ENCODE measurements around the gene OXSR1. TPM values are rescaled to one million over a fixed set of nuclear protein-coding genes. Genes with fewer than 3 reads are reported as not detected.
A peak's percentile ranks its signal among the peaks of the same experiment; 100 is the strongest.
"Not testable (repeated sequence)": the region's sequence is repeated elsewhere in the genome, so short reads cannot be mapped to it uniquely, and the experiment has no call there.

The OXSR1 gene
- total RNA-seq, 5 donors from 2014 or later (not counting 1 experiment from before 2014, with no cell fraction given): 30.7 to 40.4 (median 37.4) TPM

DNA sequence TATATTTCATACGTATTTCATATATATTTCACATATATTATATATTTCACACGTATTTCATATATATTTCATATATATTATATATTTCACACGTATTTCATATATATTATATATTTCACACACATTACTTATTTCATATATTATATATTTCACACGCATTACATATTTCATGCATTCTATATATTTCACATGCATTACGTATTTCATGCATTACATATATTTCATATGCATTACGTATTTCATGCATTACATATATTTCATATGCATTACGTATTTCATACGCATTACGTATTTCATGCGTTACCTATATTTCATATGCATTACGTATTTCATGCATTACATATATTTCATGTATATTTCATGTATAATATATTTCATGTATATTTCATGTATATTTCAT lies 4.6 kb upstream of the OXSR1 start:
- ATAC-seq (replicated peaks in 1 of 4); H3K4me3 Mint-ChIP-seq; H3K36me3 ChIP-seq (ENCODE audit: control insufficient read depth in 2 of 2, extremely low read depth in 1 of 2, insufficient read depth in 1 of 2, low read length in 1 of 2); H3K4me1 ChIP-seq (ENCODE audit: control insufficient read depth in 1 of 2, extremely low read depth in 1 of 2, insufficient read depth in 2 of 2, low read length in 2 of 2); H3K36me3 Mint-ChIP-seq; H3K9me3 Mint-ChIP-seq; H3K27ac Mint-ChIP-seq; CTCF ChIA-PET; DNase-seq; H3K4me3 ChIP-seq (ENCODE audit: control insufficient read depth in 1 of 2, extremely low read depth in 1 of 2, low read length in 1 of 2); H3K9me3 ChIP-seq; POLR2A ChIA-PET; H3K27me3 Mint-ChIP-seq; H3K27me3 ChIP-seq (replicated peaks in 1 of 2; ENCODE audit: control insufficient read depth in 2 of 2, extremely low read depth in 1 of 2, insufficient read depth in 2 of 2, low read length in 1 of 2); H3K27ac ChIP-seq (ENCODE audit: low read length): not testable (repeated sequence)
- WGBS (ENCODE audit: insufficient coverage): 100% methylated on average over 2 of the region's 11 CpGs
- H3K4me1 Mint-ChIP-seq: peaks cover 6 to 13% (median 12%) of the 10 kb centered on the region in 3 donors

DNA sequence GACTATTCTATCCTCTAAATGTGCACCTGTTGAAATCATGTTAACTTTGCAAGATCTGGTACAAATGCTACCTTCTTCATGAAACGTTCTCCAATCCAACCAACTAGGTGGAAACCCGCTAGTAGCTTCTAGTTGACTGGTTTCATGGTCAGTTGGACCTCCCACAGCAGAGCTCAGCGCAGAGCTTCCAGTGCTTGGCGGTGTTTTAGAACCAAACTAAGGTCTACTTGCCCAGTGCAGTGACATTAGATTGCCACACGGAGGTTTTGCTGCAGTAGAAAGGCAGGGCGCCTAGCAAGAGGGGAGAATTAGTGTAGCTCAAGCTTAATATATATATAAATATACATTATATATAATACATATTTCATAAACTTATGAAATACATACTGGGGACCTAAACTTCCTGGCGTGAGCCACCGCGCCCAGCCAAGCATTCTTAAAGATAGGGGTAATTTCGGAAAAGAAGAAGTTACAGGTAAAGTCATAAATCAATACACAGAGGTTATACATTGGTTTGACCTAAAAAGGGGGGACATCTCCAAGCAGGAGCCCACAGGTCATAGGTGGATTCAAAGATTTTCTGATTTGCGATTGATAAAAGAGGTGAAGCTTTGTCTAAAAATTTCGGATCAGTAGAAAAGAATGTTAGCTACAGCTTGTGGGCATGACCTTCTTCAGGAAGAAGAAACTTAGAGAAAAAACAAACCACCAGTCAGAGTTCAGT lies 2.1 kb upstream of the OXSR1 start:
- H3K27ac Mint-ChIP-seq: peak overlapping the region; percentile 22 to 36

DNA sequence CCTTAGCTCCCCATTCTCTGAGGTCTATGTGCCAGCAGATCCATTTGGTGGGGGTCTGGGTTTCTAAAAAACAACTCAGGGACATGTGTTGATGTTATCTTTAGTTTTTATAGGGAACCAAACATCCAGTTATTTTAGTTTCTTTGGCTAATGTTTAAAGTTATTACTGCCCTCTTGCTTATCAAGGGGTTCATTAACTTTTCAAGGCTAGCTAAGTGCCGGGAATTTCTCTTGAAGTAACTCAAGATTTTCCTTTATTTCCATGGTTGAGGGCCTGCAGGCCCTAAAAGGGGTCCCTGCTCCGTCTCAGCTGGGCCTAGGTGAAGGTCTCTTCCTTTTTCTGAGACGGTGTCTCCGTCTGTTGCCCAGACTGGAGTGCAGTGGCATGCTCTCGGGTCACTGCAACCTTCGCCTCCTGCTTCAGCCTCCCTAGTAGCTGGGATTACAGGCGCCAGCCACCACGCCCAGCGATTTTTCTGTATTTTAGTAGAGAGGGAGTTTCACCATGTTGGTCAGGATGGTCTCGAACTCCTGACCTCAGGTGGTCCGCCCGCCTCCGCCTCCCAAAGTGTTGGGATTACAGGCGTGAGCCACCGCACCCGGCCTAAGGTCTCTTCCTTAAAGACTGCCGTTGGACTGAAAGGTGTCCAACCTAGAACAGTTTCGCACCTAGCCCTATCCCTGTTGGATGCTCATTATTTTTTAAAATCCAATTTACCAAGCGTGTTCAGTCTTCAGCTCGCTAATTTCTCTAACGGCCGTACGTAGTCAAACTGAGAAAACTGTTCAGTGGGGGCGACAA lies 1.3 kb upstream of the OXSR1 start:
- WGBS (ENCODE audit: insufficient coverage): 75% methylated on average over 22 of the region's 24 CpGs
- Mint-ChIP-seq H3K4me1 (peaks cover 35 to 47% (median 43%) of the 10 kb centered on the region in 3 donors), H3K36me3 (peaks cover 3% of the 10 kb centered on the region), H3K27me3 (no peaks in the 10 kb centered on the region), H3K4me3 (peak overlapping the region; percentile 85 to 93 (median 92)), H3K9me3 (no peaks in the 10 kb centered on the region), H3K27ac (peak overlapping the region; percentile 100)
- Histone ChIP-seq H3K27ac (ENCODE audit: low read length) (peak overlapping the region; percentile 100), H3K36me3 (ENCODE audit: control insufficient read depth in 2 of 2, extremely low read depth in 1 of 2, insufficient read depth in 1 of 2, low read length in 1 of 2) (no peaks in the 10 kb centered on the region), H3K9me3 (no peaks in the 10 kb centered on the region), H3K27me3 (replicated peaks in 1 of 2; ENCODE audit: control insufficient read depth in 2 of 2, extremely low read depth in 1 of 2, insufficient read depth in 2 of 2, low read length in 1 of 2) (no peaks in the 10 kb centered on the region), H3K4me3 (ENCODE audit: control insufficient read depth in 1 of 2, extremely low read depth in 1 of 2, low read length in 1 of 2) (peak overlapping the region; percentile 89 to 90), H3K4me1 (ENCODE audit: control insufficient read depth in 1 of 2, extremely low read depth in 1 of 2, insufficient read depth in 2 of 2, low read length in 2 of 2) (peaks cover 15 to 24% of the 10 kb centered on the region in 2 experiments)
- ChIA-PET CTCF (interaction anchor here (0.5 to 3.2 kb wide), 10 partner anchors 11 to 183 kb away, joined by 3 to 24 read pairs (median 4); partner anchors contain the start of genes ACAA1 (in 1 of the 2), DLEC1 (in 1 of the 2), MYD88 (in 1 of the 2) and XYLB (in 1 of the 2)), POLR2A (interaction anchor here (0.6 to 3.2 kb wide), 17 partner anchors 9 to 1171 kb away, joined by 3 to 22 read pairs (median 3); partner anchors contain the start of genes ACAA1 (in 2 of the 2), MYD88 (in 2 of the 2), DLEC1 (in 1 of the 2) and EPM2AIP1 (in 1 of the 2))
- DNase-seq (no peak), ATAC-seq (replicated peaks in 1 of 4) (no peak)

More for the DNA sequence above, 2.1 kb upstream of the OXSR1 start:
- POLR2A ChIA-PET: interaction anchor here in 1 of 2 donors (3.2 kb wide), 1 partner anchor 26 kb away, joined by 15 read pairs; the partner anchor contains the start of genes ACAA1 and MYD88
- no peaks in the 10 kb centered on the region for H3K27me3 ChIP-seq (replicated peaks in 1 of 2; ENCODE audit: control insufficient read depth in 2 of 2, extremely low read depth in 1 of 2, insufficient read depth in 2 of 2, low read length in 1 of 2)
- H3K27me3 Mint-ChIP-seq: no peaks in the 10 kb centered on the region
- CTCF ChIA-PET: interaction anchor here (0.6 to 3.2 kb wide), 8 partner anchors 10 to 1026 kb away, joined by 3 to 24 read pairs (median 4); partner anchors contain the start of genes ACAA1 (in 1 of the 2) and MYD88 (in 1 of the 2)
- H3K27ac ChIP-seq (ENCODE audit: low read length): no peak overlapping the region
- peaks cover 15 to 24% of the 10 kb centered on the region in 2 experiments for H3K4me1 ChIP-seq (ENCODE audit: control insufficient read depth in 1 of 2, extremely low read depth in 1 of 2, insufficient read depth in 2 of 2, low read length in 2 of 2)
- 100% methylated on average over 1 of the region's 12 CpGs for WGBS (ENCODE audit: insufficient coverage)
- H3K9me3 ChIP-seq: no peaks in the 10 kb centered on the region
- H3K36me3 Mint-ChIP-seq: peaks cover 3% of the 10 kb centered on the region
- ATAC-seq (replicated peaks in 1 of 4): no peak
- H3K36me3 ChIP-seq (ENCODE audit: control insufficient read depth in 2 of 2, extremely low read depth in 1 of 2, insufficient read depth in 1 of 2, low read length in 1 of 2): no peaks in the 10 kb centered on the region
- H3K4me3 Mint-ChIP-seq: peak overlapping the region in 2 of 3 donors; percentile 28 to 39
- peaks cover 27 to 39% (median 36%) of the 10 kb centered on the region in 3 donors for H3K4me1 Mint-ChIP-seq
- DNase-seq: peak in 4 of 35 experiments; percentile 10 to 28 (median 20)
- H3K4me3 ChIP-seq (ENCODE audit: control insufficient read depth in 1 of 2, extremely low read depth in 1 of 2, low read length in 1 of 2): no peak overlapping the region
- H3K9me3 Mint-ChIP-seq: no peaks in the 10 kb centered on the region

DNA sequence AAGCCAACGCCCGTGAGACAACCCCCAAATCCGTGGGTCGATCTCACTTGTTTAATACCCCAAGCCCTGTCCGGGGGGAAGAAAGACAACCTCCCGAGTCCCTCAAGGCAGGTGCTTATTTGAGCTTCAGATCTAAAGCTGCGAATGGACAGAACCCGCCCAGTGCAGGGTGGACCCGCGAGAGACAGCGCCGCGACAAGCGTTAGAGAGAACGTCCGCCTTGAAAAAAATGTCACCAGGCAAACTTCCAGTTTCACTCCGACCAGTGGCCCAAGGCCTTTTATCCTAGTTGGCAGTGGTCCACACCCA lies 740 bp upstream of the OXSR1 start:
- H3K27ac ChIP-seq (ENCODE audit: low read length): peak overlapping the region; percentile 100
- POLR2A ChIA-PET: interaction anchor here (0.6 to 3.2 kb wide), 17 partner anchors 9 to 1171 kb away, joined by 3 to 22 read pairs (median 3); partner anchors contain the start of genes ACAA1 (in 2 of the 2), MYD88 (in 2 of the 2), DLEC1 (in 1 of the 2) and EPM2AIP1 (in 1 of the 2)
- H3K4me3 Mint-ChIP-seq: peak overlapping the region; percentile 85 to 93 (median 92)
- no peaks in the 10 kb centered on the region for H3K27me3 ChIP-seq (replicated peaks in 1 of 2; ENCODE audit: control insufficient read depth in 2 of 2, extremely low read depth in 1 of 2, insufficient read depth in 2 of 2, low read length in 1 of 2)
- H3K36me3 ChIP-seq (ENCODE audit: control insufficient read depth in 2 of 2, extremely low read depth in 1 of 2, insufficient read depth in 1 of 2, low read length in 1 of 2): no peaks in the 10 kb centered on the region
- H3K36me3 Mint-ChIP-seq: peaks cover 3% of the 10 kb centered on the region
- DNase-seq (no peak), ATAC-seq (replicated peaks in 1 of 4) (peak; percentile 6 to 25 (median 12))
- peak overlapping the region; percentile 89 to 90 for H3K4me3 ChIP-seq (ENCODE audit: control insufficient read depth in 1 of 2, extremely low read depth in 1 of 2, low read length in 1 of 2)
- peak overlapping the region; percentile 100 for H3K27ac Mint-ChIP-seq
- H3K9me3 Mint-ChIP-seq: no peaks in the 10 kb centered on the region
- CTCF ChIA-PET: interaction anchor here (0.5 to 3.2 kb wide), 8 partner anchors 25 to 182 kb away, joined by 3 to 24 read pairs (median 4); partner anchors contain the start of genes ACAA1 (in 1 of the 2), DLEC1 (in 1 of the 2), MYD88 (in 1 of the 2) and XYLB (in 1 of the 2)
- H3K27me3 Mint-ChIP-seq: no peaks in the 10 kb centered on the region
- 0% methylated on average over 13 of the region's 17 CpGs for WGBS (ENCODE audit: insufficient coverage)
- H3K9me3 ChIP-seq: no peaks in the 10 kb centered on the region
- peaks cover 15 to 24% of the 10 kb centered on the region in 2 experiments for H3K4me1 ChIP-seq (ENCODE audit: control insufficient read depth in 1 of 2, extremely low read depth in 1 of 2, insufficient read depth in 2 of 2, low read length in 2 of 2)
- peaks cover 40 to 52% (median 49%) of the 10 kb centered on the region in 3 donors for H3K4me1 Mint-ChIP-seq

DNA sequence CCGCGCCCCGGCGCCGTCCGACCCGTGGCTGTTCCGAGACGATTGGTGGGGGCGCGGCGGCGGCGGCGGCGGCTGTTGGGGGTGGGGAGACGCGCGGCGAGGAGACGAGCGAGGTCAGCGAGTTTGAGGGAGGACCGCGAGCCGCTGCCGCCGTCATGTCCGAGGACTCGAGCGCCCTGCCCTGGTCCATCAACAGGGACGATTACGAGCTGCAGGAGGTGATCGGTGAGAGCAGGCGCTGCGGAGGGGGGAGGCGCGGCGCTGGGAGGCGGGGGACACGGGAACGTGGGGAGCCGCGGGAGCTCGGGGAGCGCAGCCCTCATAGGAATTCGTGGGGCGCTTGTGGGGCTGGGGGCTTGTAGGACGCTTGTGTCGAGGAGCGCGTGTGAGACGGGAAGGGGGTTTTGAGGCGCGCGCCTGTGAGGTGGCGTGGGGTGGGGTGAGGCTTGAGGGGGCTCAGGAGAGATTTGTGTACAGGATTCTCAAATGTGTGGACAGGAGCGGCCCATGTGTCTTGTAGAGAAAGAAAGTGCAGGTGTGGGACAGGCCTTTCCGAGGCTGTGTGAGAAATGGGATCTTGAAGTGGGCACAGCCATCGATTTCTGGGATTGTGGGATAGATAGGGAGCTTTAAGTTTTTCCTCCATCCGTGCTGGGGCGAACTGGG lies 518 bp downstream of the OXSR1 start:
- H3K4me1 ChIP-seq (ENCODE audit: control insufficient read depth in 1 of 2, extremely low read depth in 1 of 2, insufficient read depth in 2 of 2, low read length in 2 of 2): peaks cover 15 to 24% of the 10 kb centered on the region in 2 experiments
- Mint-ChIP-seq H3K9me3 (no peaks in the 10 kb centered on the region), H3K36me3 (peaks cover 3% of the 10 kb centered on the region), H3K4me3 (peak overlapping the region; percentile 85 to 93 (median 92)), H3K27me3 (no peaks in the 10 kb centered on the region), H3K4me1 (peaks cover 49 to 62% (median 58%) of the 10 kb centered on the region in 3 donors), H3K27ac (peak overlapping the region; percentile 89 to 100)
- ChIA-PET POLR2A (interaction anchor here (0.6 to 3.2 kb wide), 8 partner anchors 10 to 46 kb away, joined by 3 to 22 read pairs (median 6); partner anchors contain the start of genes ACAA1 (in 2 of the 2) and MYD88 (in 2 of the 2)), CTCF (interaction anchor here (0.6 to 3.2 kb wide), 4 partner anchors 29 to 331 kb away, joined by 3 to 24 read pairs (median 4); partner anchors contain the start of gene ACAA1 (in 1 of the 2))
- no peaks in the 10 kb centered on the region for H3K36me3 ChIP-seq (ENCODE audit: control insufficient read depth in 2 of 2, extremely low read depth in 1 of 2, insufficient read depth in 1 of 2, low read length in 1 of 2)
- no peaks in the 10 kb centered on the region for H3K9me3 ChIP-seq
- DNase-seq (peak in 7 of 35 experiments; percentile 12 to 29 (median 23)), ATAC-seq (replicated peaks in 1 of 4) (peak in 2 of 4 experiments; percentile 3 to 12)
- H3K4me3 ChIP-seq (ENCODE audit: control insufficient read depth in 1 of 2, extremely low read depth in 1 of 2, low read length in 1 of 2): peak overlapping the region; percentile 89 to 90
- under 1% methylated on average over 52 of the region's 62 CpGs for WGBS (ENCODE audit: insufficient coverage)
- peak overlapping the region; percentile 100 for H3K27ac ChIP-seq (ENCODE audit: low read length)
- no peaks in the 10 kb centered on the region for H3K27me3 ChIP-seq (replicated peaks in 1 of 2; ENCODE audit: control insufficient read depth in 2 of 2, extremely low read depth in 1 of 2, insufficient read depth in 2 of 2, low read length in 1 of 2)
